GM13977 (cell line): ENCODE measurements around the gene SLC12A8.

ENCODE experiments used
- DNase-seq: peaks from one replicate; pipeline ENCODE4 v3.0.0; 2012; ENCODE audit warnings: low spot score
- in situ Hi-C: fragments of 300-500 bp; cut with MboI; formaldehyde crosslinking; loops from one replicate; pipeline ENCODE4 v1.12.0; 2022; ENCODE audit warnings: low sequenced_read_pairs, low pct_unique_long_range_greater_than_20kb, mixed read lengths, inconsistent platforms; ENCODE audit not compliant: unreplicated experiment
- TF ChIP-seq, protein P1 (sequence below): IDR thresholded peaks from 2 replicates; pipeline ENCODE4 v1.5.1; 2012; ENCODE audit warnings: mild to moderate bottlenecking, control low read depth; ENCODE audit not compliant: insufficient read depth; ENCODE audit errors: extremely low read depth, missing control alignments

The SLC12A8 gene

DNA sequence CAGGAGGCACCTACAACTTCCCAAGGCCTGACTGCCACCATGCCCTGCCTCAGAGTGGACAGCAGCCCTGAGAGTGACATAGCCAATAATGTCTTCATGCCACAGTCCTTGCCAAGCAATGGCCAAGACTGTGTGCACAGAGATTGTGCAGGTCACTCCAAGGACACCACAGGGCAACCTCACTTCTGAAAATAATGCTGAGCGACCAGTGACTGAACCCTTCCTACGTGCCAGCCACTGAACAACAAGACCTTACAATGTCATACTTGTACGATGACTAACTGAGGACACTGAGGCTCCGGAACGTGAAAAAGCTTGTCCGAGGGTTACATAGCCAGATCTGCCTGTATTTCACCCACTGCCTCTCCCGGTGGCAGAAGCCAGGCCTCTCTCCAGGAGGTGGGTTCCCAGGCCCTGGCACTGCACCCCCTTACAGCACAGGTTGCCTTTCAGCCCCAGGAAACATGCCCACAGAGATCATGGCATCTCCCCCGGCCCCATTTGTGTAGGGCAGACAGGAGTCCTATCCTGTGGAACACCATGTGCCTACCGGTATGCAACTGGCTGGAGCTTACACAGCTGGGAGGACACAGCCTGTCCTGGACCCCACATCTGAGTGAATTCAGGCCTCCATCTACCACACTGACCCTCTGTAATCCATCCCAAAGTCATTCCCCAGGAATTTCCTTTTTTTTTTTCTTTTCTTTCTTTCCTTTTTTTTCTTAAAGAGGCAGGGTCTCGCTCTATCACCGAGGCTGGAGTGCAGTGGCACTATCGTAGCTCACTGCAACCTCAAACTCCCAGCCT is 72.3 kb downstream of the SLC12A8 start:
- TF ChIP-seq, protein P1, sequence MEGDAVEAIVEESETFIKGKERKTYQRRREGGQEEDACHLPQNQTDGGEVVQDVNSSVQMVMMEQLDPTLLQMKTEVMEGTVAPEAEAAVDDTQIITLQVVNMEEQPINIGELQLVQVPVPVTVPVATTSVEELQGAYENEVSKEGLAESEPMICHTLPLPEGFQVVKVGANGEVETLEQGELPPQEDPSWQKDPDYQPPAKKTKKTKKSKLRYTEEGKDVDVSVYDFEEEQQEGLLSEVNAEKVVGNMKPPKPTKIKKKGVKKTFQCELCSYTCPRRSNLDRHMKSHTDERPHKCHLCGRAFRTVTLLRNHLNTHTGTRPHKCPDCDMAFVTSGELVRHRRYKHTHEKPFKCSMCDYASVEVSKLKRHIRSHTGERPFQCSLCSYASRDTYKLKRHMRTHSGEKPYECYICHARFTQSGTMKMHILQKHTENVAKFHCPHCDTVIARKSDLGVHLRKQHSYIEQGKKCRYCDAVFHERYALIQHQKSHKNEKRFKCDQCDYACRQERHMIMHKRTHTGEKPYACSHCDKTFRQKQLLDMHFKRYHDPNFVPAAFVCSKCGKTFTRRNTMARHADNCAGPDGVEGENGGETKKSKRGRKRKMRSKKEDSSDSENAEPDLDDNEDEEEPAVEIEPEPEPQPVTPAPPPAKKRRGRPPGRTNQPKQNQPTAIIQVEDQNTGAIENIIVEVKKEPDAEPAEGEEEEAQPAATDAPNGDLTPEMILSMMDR = no peak
- in situ Hi-C loops = no loop called here
- DNase-seq = no peak

DNA sequence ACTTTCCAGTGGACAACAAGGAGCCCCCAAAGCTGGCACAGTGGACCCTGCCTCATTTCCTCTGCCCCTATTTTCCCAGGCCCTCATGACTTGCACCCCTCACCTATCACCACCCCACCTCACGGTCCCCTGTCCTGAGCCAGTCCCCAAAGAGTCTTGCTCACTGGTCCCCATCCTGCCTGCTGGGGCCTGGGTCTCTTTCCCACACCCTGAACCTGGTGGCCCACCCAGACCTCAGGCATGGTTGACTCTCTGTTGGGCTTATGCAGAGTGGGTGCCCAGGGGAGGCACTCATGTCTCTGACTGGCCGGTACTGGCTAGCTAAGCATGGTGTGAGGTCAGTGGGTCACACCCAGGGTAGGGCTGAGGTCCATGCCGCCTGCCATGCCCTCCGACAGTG is 73.2 kb downstream of the SLC12A8 start:
- TF ChIP-seq, protein P1 = no peak
- in situ Hi-C loops = no loop called here

DNA sequence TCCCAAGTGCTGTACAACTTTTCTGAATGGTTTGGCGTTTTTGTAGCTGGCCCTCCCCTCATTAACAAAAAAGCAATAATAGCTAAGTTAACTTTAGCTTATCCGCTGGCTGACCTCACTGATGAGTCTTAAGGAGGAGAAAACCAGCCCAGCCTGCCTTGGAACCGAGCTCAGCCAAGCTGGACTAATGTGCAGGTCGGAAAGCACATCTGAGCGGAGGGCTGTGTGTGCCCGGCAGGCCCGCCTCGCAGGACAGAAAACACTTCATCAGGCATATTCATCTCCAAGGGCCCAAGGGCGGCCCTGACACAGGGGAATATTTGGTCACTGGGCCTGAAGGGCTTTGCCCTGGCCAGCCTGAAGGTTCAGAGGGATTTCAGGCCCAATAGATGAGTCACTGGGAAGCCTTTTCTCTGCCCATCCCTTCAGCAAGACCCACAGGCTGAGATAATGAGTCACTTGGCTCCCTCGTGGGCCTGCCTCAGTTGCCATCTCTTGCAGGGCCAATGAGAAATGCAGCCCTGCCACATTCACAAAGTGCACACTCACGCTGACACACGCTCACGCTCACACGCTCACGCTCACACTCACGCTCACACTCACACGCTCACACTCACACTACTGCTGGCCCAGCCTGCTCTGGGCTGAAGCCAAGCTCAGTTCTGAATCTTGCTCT is 75.1 kb downstream of the SLC12A8 start:
- TF ChIP-seq, protein P1 = no peak
- in situ Hi-C loops = no loop called here
- no peak for DNase-seq

More for the DNA sequence above, 73.2 kb downstream of the SLC12A8 start:
- DNase-seq = no peak

DNA sequence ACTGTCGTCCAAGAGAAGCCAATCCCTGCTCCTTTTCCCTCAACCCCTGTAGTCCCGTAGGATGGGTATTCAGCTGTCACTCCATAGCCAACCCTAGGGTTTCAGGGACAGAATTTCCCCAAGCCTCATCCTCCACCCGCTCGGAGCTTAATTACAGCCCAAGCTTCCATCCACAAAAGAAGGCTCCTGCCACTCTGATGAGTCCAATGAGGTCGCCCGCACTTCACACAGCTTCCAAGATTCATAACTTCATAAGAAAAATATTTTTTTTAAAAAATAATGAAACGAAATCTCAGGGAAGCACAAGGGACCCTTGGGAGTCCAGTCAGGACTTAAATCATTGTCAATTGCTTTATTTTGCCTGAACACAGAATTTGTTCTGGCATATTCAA is 75.6 kb downstream of the SLC12A8 start:
- in situ Hi-C loops = no loop called here

DNA sequence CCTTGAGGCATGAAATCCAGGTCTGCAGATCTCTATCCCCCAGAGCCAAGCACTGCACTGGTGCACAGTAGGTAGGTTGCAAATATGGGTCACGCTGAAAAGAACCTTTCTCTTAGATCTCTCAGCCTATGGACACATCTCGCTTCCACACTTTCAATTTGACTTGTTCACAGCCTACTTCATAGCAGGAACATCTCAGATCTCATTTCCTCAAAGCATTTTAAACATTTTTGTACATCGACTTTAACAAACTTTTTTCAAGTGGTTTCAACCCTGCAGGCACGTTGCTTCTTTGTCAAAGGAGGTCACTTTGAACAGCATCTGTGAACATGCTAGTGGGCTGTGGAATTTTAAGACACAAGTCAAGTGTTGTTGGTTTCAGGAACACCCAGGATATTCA is 76.0 kb downstream of the SLC12A8 start:
- in situ Hi-C loops = no loop called here
- DNase-seq = no peak
- TF ChIP-seq, protein P1 = no peak

More for the DNA sequence above, 75.6 kb downstream of the SLC12A8 start:
- no peak for DNase-seq
- TF ChIP-seq, protein P1 = no peak

DNA sequence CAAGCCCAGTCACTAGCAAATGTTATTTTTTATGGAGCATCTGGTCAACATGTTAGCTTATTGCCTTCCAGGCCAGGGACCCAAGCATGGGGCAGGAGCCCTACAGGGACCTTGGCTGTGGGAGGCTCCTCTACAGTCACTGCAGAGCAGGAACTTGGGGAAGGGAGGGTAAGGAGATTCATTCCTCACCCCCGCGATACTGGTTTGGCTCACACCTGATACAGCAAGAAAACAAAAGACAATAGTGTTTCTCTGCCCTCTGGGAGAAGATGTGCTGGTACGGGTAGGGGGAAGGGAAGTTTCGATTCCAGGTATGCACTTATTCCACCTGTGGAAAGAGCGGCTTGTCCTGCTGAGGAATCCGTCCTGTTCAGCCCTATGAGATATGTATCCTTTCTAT is 77.6 kb downstream of the SLC12A8 start:
- TF ChIP-seq, protein P1 = no peak
- in situ Hi-C loops = no loop called here
- DNase-seq = no peak
